GM12878 (cell line): Measurements from ENCODE around the gene CCDC9B. TPM values are rescaled to one million over a fixed set of nuclear protein-coding genes. Genes with fewer than 3 reads are reported as not detected.

ENCODE experiments used
- ATAC-seq: fragments of 200-7000 bp; cut with Tn5 transposase; 3 replicates; pipeline ENCODE4 v1.9.1; 2020; ENCODE audit warnings: mild to moderate bottlenecking, moderate library complexity
- BruUV-seq: library from RNA; stranded (reverse); fragments of 400-500 nt; replicated peaks from 2 replicates; lab custom pipeline; 2021; lab: Mats Ljungman, UMichigan
- CTCF ChIA-PET: fragments of 300-600 bp; sonication (Branson Sonifier 250); formaldehyde crosslinking; extraction: SDS; loops from one replicate; lab custom pipeline; 2021; ENCODE audit warnings: inconsistent platforms; lab: Yijun Ruan, JAX
- POLR2A ChIA-PET: fragments of 350-600 bp; formaldehyde crosslinking; extraction: SDS; loops from one replicate; lab custom pipeline; 2021; ENCODE audit warnings: inconsistent platforms; lab: Charles Lee
- RAD21 ChIA-PET: fragments of 300-600 bp; sonication (Branson Sonifier 250); formaldehyde crosslinking; loops from one replicate; lab custom pipeline; 2023; ENCODE audit warnings: antibody characterized with exemption; ENCODE audit not compliant: unreplicated experiment; lab: Charles Lee
- SMC1A ChIA-PET: fragments of 300-600 bp; sonication (Branson Sonifier 250); formaldehyde crosslinking; loops from one replicate; lab custom pipeline; 2023; ENCODE audit not compliant: unreplicated experiment, uncharacterized antibody; lab: Charles Lee
- DNase-seq: peaks from one replicate; pipeline ENCODE4 v3.0.0-alpha.2; 2011; ENCODE audit warnings: low read depth, low spot score
- FAIRE-seq: peaks from 3 replicates; lab custom pipeline; 2011; peaks lifted over from hg19 to GRCh38; lab: Jason Lieb, UNC
- H2AFZ ChIP-seq: 2 replicates; pipeline ENCODE4 v1.6.0; 2011; ENCODE audit warnings: low read depth, low read length, control low read depth; ENCODE audit not compliant: control insufficient read depth
- H3K27ac ChIP-seq: 2 replicates; pipeline ENCODE4 v1.5.1; 2011; ENCODE audit warnings: control low read depth; ENCODE audit not compliant: control insufficient read depth, insufficient read depth
- H3K27me3 ChIP-seq, 2 experiments: replicated peaks in 1 of 2; 2 replicates each; pipeline versions ENCODE4 v1.6.0 to v1.6.1; 2011; ENCODE audit warnings: low read length in 1 of 2; ENCODE audit not compliant: control insufficient read depth in 2 of 2, insufficient read depth in 2 of 2
- H3K36me3 ChIP-seq, 2 experiments: 2 replicates each; pipeline ENCODE4 v1.5.1; 2011; ENCODE audit warnings: low read length in 1 of 2; ENCODE audit not compliant: control insufficient read depth in 2 of 2, insufficient read depth in 2 of 2
- H3K4me1 ChIP-seq: 2 replicates; pipeline ENCODE4 v1.6.1; 2011; ENCODE audit warnings: mild to moderate bottlenecking, low read length, moderate library complexity, mixed read lengths; ENCODE audit not compliant: control insufficient read depth, insufficient read depth
- H3K4me2 ChIP-seq: 2 replicates; pipeline ENCODE4 v1.6.0; 2011; ENCODE audit warnings: control low read depth; ENCODE audit not compliant: control insufficient read depth, insufficient read depth
- H3K4me3 ChIP-seq: fragments of 200-600 bp; sonication (generic); 2 replicates; pipeline ENCODE4 v1.5.1; 2016
- H3K79me2 ChIP-seq: 2 replicates; pipeline ENCODE4 v1.6.0; 2011; ENCODE audit warnings: low read length; ENCODE audit not compliant: control insufficient read depth, insufficient read depth
- H3K9ac ChIP-seq: 2 replicates; pipeline ENCODE4 v1.8.0; 2011; ENCODE audit warnings: low read length, control low read depth, mixed read lengths; ENCODE audit not compliant: control insufficient read depth, insufficient read depth
- H3K9me3 ChIP-seq: replicated peaks from 3 replicates; pipeline ENCODE4 v1.5.1; 2011; ENCODE audit warnings: mild to moderate bottlenecking, low read length; ENCODE audit not compliant: control insufficient read depth, insufficient read depth
- H4K20me1 ChIP-seq: 2 replicates; pipeline ENCODE4 v1.6.0; 2011; ENCODE audit not compliant: control insufficient read depth, insufficient read depth
- ATF3 ChIP-seq: IDR thresholded peaks from 2 replicates; pipeline ENCODE4 v1.6.1; 2011; ENCODE audit warnings: low read depth, mild to moderate bottlenecking, low read length, moderate library complexity, borderline replicate concordance; ENCODE audit errors: extremely low read depth
- GABPA ChIP-seq: IDR thresholded peaks from 2 replicates; pipeline ENCODE4 v1.6.1; 2014; ENCODE audit warnings: antibody characterized with exemption, low read depth, mild to moderate bottlenecking, inconsistent platforms
- NR2F1 ChIP-seq: fragments of 450-650 bp; conservative IDR thresholded peaks from 2 replicates; pipeline ENCODE4 v1.6.1; 2017; ENCODE audit warnings: mild to moderate bottlenecking
- SIN3A ChIP-seq: IDR thresholded peaks from 2 replicates; pipeline ENCODE4 v1.6.1; 2012; ENCODE audit warnings: low read depth, low read length, improper control_type of control experiment
- ZBTB33 ChIP-seq: fragments of 450-650 bp; IDR thresholded peaks from 2 replicates; pipeline ENCODE4 v1.6.1; 2017; ENCODE audit warnings: mild to moderate bottlenecking
- WGBS: methylation state at CpG from one replicate; pipeline ENCODE4 v1.1.6; 2016; ENCODE audit warnings: low lambda C conversion rate; ENCODE audit not compliant: insufficient replicate concordance, insufficient coverage; ENCODE audit errors: missing lambda C conversion rate; 5-methylcytosine and 5-hydroxymethylcytosine counted together
- in situ Hi-C: fragments of 300-500 bp; cut with MboI; formaldehyde crosslinking; loops from 9 replicates; pipeline ENCODE4 v1.14.3; 2018; ENCODE audit warnings: mixed read lengths
- intact Hi-C: fragments of 100-400 bp; cut with micrococcal nuclease; formaldehyde crosslinking; loops from one replicate; pipeline ENCODE4 v1.14.2; 2022; ENCODE audit not compliant: unreplicated experiment
- polyA plus RNA-seq, 11 experiments: library from polyadenylated mRNA; depleted of rRNA in 4 of 11; unstranded in 6 of 11; stranded (reverse) in 5 of 11; fragments of >200 nt; fragmentation: Nextera tagmentation in 4 of 11; fragmentation: Illumina TruSeq in 1 of 11; extraction: Ambion mirVana in 4 of 11; extraction: Trizol in 1 of 11; gene quantifications; 1 replicate in 1 of 11; 2 replicates in 10 of 11; pipeline versions ENCODE4 v1.2.1 to v1.2.3, GENCODE V29; 2011 to 2016; ENCODE audit warnings: inconsistent platforms in 2 of 11, missing spikeins in 2 of 11, low read depth in 1 of 11
- total RNA-seq, 4 experiments: library from RNA; depleted of rRNA in 3 of 4; stranded (reverse); fragments of >200 nt in 3 of 4; fragmentation: Illumina TruSeq in 1 of 4; extraction: Trizol in 1 of 4; gene quantifications; 2 replicates each; pipeline versions ENCODE4 v1.2.1 to v1.2.3, GENCODE V29; 2013 to 2021

CCDC9B gene
- total and polyA plus RNA-seq, 10 of the 15 experiments (the other 5 are each of a cell fraction or from before 2014, with no cell fraction given) = 0.01 to 0.08 (median 0.03) TPM; not detected in 6

- intact Hi-C loops (no loop called here), in situ Hi-C loops (no loop called here)
- H3K9ac ChIP-seq = no peak overlapping the region
- H3K27ac ChIP-seq = no peak overlapping the region
- H3K4me3 ChIP-seq = no peak overlapping the region
- CTCF ChIA-PET = interaction anchor here (1.0 to 6.7 kb wide), 10 partner anchors 10 to 111 kb away, joined by 3 to 103 read pairs (median 6); partner anchors contain the start of gene CCDC9B
- no peak for TF ChIP-seq ZBTB33
- no peak for TF ChIP-seq SIN3A
- no peak for TF ChIP-seq NR2F1
- TF ChIP-seq GABPA = no peak
- no peak for TF ChIP-seq ATF3
- 76% methylated on average over 5 of the region's 5 CpGs for WGBS
- no peak for DNase-seq
- POLR2A ChIA-PET = interaction anchor here (0.6 to 1.1 kb wide), 3 partner anchors 10 to 524 kb away, joined by 3 to 5 read pairs (median 4); partner anchors contain the start of gene IVD
- SMC1A ChIA-PET = interaction anchor here (1.5 to 5.7 kb wide), 2 partner anchors 9 to 12 kb away, joined by 5 to 31 read pairs; no protein-coding TSS in a partner anchor
- no peak overlapping the region for H2AFZ ChIP-seq
- no peaks in the 10 kb centered on the region; the same call in 1 of the 2 replicates for H3K4me1 ChIP-seq
- no peaks in the 10 kb centered on the region for H4K20me1 ChIP-seq
- no peak for FAIRE-seq
- no peak overlapping the region for H3K4me2 ChIP-seq
- no TSS peak for BruUV-seq
- no peaks in the 10 kb centered on the region for H3K36me3 ChIP-seq
- no peaks in the 10 kb centered on the region for H3K79me2 ChIP-seq
- RAD21 ChIA-PET = interaction anchor here (0.8 kb wide), 1 partner anchor 9 kb away, joined by 4 read pairs; no protein-coding TSS in a partner anchor
- H3K9me3 ChIP-seq = no peaks in the 10 kb centered on the region
- H3K27me3 ChIP-seq = no peaks in the 10 kb centered on the region
- no peak for ATAC-seq
Observed at GRCh38 chr15:40328751-40329150, 12.0 kb downstream of the CCDC9B start.
